Measurements from ENCODE around the gene TMOD4. TPM values are rescaled to one million over a fixed set of nuclear protein-coding genes. Genes with fewer than 3 reads are reported as not detected.

TMOD4 gene
- total RNA-seq: 0.53 TPM in 1 of 2 replicates, not detected in the other

DNA sequence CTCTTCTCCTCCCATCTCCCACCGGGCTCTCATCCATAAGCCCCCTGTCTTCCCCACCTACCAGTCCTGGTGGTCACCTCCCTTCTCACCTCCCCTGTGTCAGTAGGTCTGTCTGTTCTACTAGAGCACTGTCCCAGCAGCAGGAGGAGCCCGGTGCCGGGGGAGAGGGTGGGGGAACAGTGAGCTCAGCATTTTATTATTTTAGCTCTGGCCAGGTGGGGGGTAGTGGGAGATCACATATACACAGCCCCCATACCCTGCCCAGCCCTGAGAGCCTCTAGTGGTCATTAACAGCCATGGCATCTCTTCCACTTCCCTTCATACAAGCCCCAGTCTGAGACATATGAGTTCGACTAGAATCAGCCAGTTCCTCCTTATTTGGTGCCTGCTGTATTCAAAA, at the start of gene TMOD4:
Gene TMOD4, minus strand, starts transcription at position 119 of the 400 bp plus-strand sequence. CDS start 1,106 bp downstream, outside the sequence.

DNA sequence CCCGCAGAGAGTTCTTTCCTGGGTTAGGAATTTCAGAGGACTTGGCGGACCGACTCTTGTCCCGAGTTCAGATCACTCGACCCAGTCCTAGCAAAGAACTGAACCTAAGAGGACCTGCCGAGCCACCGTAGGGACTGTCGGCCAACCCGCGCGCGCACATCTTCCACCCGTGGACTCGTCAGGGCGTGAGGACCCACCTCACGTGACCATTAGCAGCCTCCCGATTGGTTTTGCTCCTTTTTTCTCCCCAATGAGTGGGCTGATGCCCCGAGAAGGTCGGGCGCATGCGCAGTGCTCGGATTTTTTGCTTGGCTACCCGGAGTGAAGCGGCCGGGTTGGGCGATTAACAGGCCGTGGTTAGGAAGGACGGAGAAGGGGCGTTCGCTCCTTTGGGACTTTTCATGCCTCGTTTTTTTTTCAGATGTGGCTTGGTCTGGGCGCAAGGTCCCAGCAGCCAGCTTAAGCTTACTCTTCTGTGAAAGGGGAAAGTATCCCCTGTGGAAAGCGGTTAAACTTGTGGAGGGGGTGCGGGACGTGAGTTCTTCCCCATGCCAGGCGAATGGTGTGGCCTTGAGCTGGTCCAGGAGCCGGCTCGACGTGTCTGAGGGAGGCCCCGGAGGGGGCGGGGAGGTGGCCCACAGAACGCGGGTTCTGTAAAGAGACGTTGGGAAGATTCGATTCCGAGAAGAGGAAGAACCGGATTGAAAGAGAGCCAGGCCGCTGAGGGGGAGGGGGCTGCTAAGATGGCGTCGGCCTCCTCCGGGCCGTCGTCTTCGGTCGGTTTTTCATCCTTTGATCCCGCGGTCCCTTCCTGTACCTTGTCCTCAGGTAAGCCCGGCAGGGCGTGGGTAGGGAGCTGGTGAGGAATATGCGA, 22.7 kb upstream of the TMOD4 start, which contains the start of gene PIP5K1A:
Gene PIP5K1A, plus strand, starts transcription at position 299 of the 874 bp plus-strand sequence. Its CDS starts 445 bp downstream, at position 744.

GRCh38 chr1:151189637-151190445, 14.1 kb upstream of the TMOD4 start, which contains the start of gene VPS72:
VPS72 (minus strand) TSS chr1:151190197; CDS start chr1:151190121, 76 bp downstream.

GRCh38 chr1:151165738-151166504, 9.9 kb downstream of the TMOD4 start, which contains the start of the genes LYSMD1 and SCNM1:
LYSMD1 (minus strand) TSS chr1:151165902; CDS start chr1:151165258, 644 bp downstream.
SCNM1 (plus strand) TSS chr1:151166144; CDS start chr1:151166153, 9 bp downstream.

DNA sequence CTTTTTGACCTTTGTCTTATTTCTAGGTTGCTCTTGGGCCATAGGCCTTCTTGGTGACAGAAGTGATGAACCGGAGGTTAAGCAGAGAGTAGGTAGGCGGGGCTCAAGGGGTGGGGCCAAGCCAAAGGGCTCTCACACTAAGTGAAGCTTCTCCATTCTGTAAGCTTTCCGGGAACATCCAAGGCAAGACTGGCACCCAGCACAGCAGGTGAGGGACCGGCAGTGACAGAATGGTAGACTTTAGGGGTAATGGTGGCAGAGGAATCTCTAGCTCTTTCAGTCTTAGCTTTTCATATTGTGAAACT, 19.3 kb downstream of the TMOD4 start, which contains the start of gene TNFAIP8L2:
Gene TNFAIP8L2, plus strand, starts transcription at position 135 of the 305 bp plus-strand sequence. CDS start 2,049 bp downstream, outside the sequence.

DNA sequence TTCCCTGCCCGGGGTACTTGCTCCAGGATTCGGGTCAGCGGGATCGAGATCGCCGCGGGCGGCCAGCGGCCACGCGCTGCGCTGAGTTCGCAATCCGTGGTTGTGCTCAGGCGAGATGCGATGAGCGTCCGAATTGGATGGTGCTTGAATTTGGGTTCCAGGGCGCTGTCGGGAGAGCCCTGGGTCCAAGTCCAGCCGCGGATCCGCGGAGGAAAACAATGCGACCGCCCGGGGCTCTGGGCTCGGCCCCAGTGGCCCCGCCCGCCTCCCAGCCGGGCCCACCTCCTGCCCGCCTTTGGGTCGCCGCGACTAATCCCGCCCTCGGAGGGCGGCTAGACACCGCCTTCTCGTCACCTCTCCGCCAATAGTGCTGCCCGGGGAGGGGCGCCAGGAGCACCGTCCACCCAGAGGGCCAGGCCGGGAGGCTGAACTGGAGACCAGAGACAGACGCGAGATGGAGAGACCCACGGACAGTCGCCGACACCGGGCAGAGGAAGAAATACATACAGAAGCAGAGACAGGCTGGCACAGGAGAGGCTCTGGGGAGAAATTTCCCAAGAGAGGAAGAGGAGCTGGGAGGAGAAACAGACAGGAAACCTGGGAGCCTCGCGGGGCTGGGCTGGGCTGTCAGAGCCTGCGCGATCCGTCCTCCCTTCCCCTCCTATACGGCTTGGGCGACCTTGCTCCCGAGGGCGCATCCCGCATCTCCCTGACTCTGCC, 29.2 kb downstream of the TMOD4 start, which contains the start of gene SEMA6C:
Gene SEMA6C, minus strand, starts transcription at position 220 of the 720 bp plus-strand sequence. CDS start 4,010 bp downstream, outside the sequence.

Other genes starting within 250 kb of the TMOD4 start
- 36.7 and 39.6 TPM in 2 replicates for gene SETDB1, start 249.6 kb downstream of the TMOD4 start, total RNA-seq
- 91.1 and 125 TPM in 2 replicates for gene CERS2, start 201.1 kb downstream of the TMOD4 start, total RNA-seq
- gene ANXA9, start 193.7 kb downstream of the TMOD4 start, total RNA-seq: not detected in 2 replicates
- 8.8 and 13.3 TPM in 2 replicates for gene MINDY1, start 169.1 kb downstream of the TMOD4 start, total RNA-seq
- 8.0 and 8.7 TPM in 2 replicates for gene PRUNE1, start 167.5 kb downstream of the TMOD4 start, total RNA-seq
- 0.13 and 0.36 TPM in 2 replicates for gene BNIPL, start 139.4 kb downstream of the TMOD4 start, total RNA-seq
- 1.7 and 2.9 TPM in 2 replicates for gene C1orf56, start 128.2 kb downstream of the TMOD4 start, total RNA-seq
- gene CDC42SE1, start 116.4 kb downstream of the TMOD4 start, total RNA-seq: 78.6 and 80.0 TPM in 2 replicates
- gene MLLT11, start 115.6 kb downstream of the TMOD4 start, total RNA-seq: 7.5 and 11.7 TPM in 2 replicates
- gene GABPB2, start 105.2 kb downstream of the TMOD4 start, total RNA-seq: 7.0 and 7.5 TPM in 2 replicates
- 15.5 and 16.6 TPM in 2 replicates for gene SEMA6C, start 29.4 kb downstream of the TMOD4 start, total RNA-seq
- not detected in 2 replicates for gene TNFAIP8L2, start 19.3 kb downstream of the TMOD4 start, total RNA-seq
- 4.8 and 5.3 TPM in 2 replicates for gene LYSMD1, start 10.1 kb downstream of the TMOD4 start, total RNA-seq
- gene SCNM1, start 9.8 kb downstream of the TMOD4 start, total RNA-seq: 27.0 and 29.0 TPM in 2 replicates
- gene VPS72, start 14.2 kb upstream of the TMOD4 start, total RNA-seq: 40.4 and 46.2 TPM in 2 replicates
- 75.6 and 77.0 TPM in 2 replicates for gene PIP5K1A, start 22.6 kb upstream of the TMOD4 start, total RNA-seq
- 122 and 124 TPM in 2 replicates for gene PSMD4, start 78.8 kb upstream of the TMOD4 start, total RNA-seq
- gene ZNF687, start 106.3 kb upstream of the TMOD4 start, total RNA-seq: 9.8 and 11.3 TPM in 2 replicates
- gene PI4KB, start 151.4 kb upstream of the TMOD4 start, total RNA-seq: 42.9 and 43.9 TPM in 2 replicates
- gene RFX5, start 171.3 kb upstream of the TMOD4 start, total RNA-seq: 51.7 and 62.8 TPM in 2 replicates
- gene SELENBP1, start 196.7 kb upstream of the TMOD4 start, total RNA-seq: 11.3 and 12.1 TPM in 2 replicates
- 355 and 391 TPM in 2 replicates for gene PSMB4, start 223.6 kb upstream of the TMOD4 start, total RNA-seq